Measurements from ENCODE around the gene GFPT1.

- no peak for TF ChIP-seq ZNF133 (tag by site-specific recombination; IDR thresholded peaks at IDR 0.05)
- no peak for TF ChIP-seq CTCF (tag by site-specific recombination; IDR thresholded peaks at IDR 0.05)
- TF ChIP-seq ZNF529 (tag by site-specific recombination; IDR thresholded peaks at IDR 0.05; ENCODE audit: insufficient replicate concordance): no peak
- TF ChIP-seq ZNF10 (tag by site-specific recombination; IDR thresholded peaks at IDR 0.05): no peak
- TF ChIP-seq ZNF239 (tag by site-specific recombination; IDR thresholded peaks at IDR 0.05): no peak
- no peak for TF ChIP-seq KLF16 (tag by site-specific recombination; IDR thresholded peaks at IDR 0.05)
- no peak for TF ChIP-seq MYNN (tag by site-specific recombination; IDR thresholded peaks at IDR 0.05; ENCODE audit: borderline replicate concordance)
- no peak for TF ChIP-seq ZNF510 (tag by site-specific recombination; IDR thresholded peaks at IDR 0.05; ENCODE audit: insufficient replicate concordance)
- no peak for TF ChIP-seq ZNF248 (tag by site-specific recombination; IDR thresholded peaks at IDR 0.05)
- TF ChIP-seq ZNF488 (tag by site-specific recombination; IDR thresholded peaks at IDR 0.05): no peak
- TF ChIP-seq ZNF76 (tag by site-specific recombination; IDR thresholded peaks at IDR 0.05; ENCODE audit: borderline replicate concordance, low read depth): no peak
- TF ChIP-seq ZSCAN23 (tag by site-specific recombination; IDR thresholded peaks at IDR 0.05): no peak
Measured at GRCh38 chr2:69333352-69333751, 53.7 kb downstream of the GFPT1 start.

Measured in HEK293 (cell line).